SK-N-MC (cell line): ENCODE results near the gene MAP4K4.

Experiments
- DNase-seq: peaks from one replicate; pipeline ENCODE4 v3.0.0-alpha.2; 2011; ENCODE audit warnings: low read depth, low spot score
- H3K27ac ChIP-seq: fragments of 200-600 bp; sonication (generic); 2 replicates; pipeline ENCODE4 v1.5.1; 2016; ENCODE audit warnings: mixed run types
- H3K36me3 ChIP-seq: fragments of 200-600 bp; sonication (generic); 2 replicates; pipeline ENCODE4 v1.6.1; 2017; ENCODE audit warnings: antibody characterized with exemption, low read length, mixed read lengths; ENCODE audit not compliant: insufficient read depth
- H3K4me3 ChIP-seq: fragments of 200-600 bp; sonication (generic); 2 replicates; pipeline ENCODE4 v1.5.1; 2016
- H3K9ac ChIP-seq: fragments of 200-600 bp; sonication (generic); 2 replicates; pipeline ENCODE4 v1.8.0; 2017; ENCODE audit warnings: mixed run types, mixed read lengths; ENCODE audit not compliant: insufficient read length
- H3K9me3 ChIP-seq: fragments of 200-600 bp; sonication (generic); 2 replicates; pipeline ENCODE4 v1.6.1; 2017; ENCODE audit warnings: low read depth, mild to moderate bottlenecking, antibody characterized with exemption, low read length, moderate library complexity, mixed read lengths
- EZH2 ChIP-seq: fragments of 200-600 bp; sonication (generic); IDR thresholded peaks from one replicate; pipeline ENCODE4 v1.6.1; 2017; ENCODE audit warnings: antibody characterized with exemption
- FOXP2 ChIP-seq: optimal IDR thresholded peaks from 2 replicates; pipeline ENCODE3; 2011; ENCODE audit warnings: mild to moderate bottlenecking, moderate library complexity; ENCODE audit not compliant: insufficient read depth; ENCODE audit errors: extremely low read length, control extremely low read depth
- POLR2AphosphoS5 ChIP-seq: IDR thresholded peaks from 2 replicates; pipeline ENCODE4 v1.6.1; 2012; ENCODE audit warnings: mild to moderate bottlenecking, low read depth, low read length, borderline replicate concordance

The MAP4K4 gene

GRCh38 chr2:101724125-101724474 is 26.6 kb downstream of the MAP4K4 start:
- H3K9ac ChIP-seq: no peak overlapping the region
- H3K9me3 ChIP-seq: no peaks in the 10 kb centered on the region; the same call in 1 of the 2 replicates
- TF ChIP-seq FOXP2 (no peak), POLR2AphosphoS5 (no peak), EZH2 (no peak)
- H3K36me3 ChIP-seq: peaks cover 23% of the 10 kb centered on the region; the same call in 1 of the 2 replicates
- no peak overlapping the region for H3K4me3 ChIP-seq
- no peak for DNase-seq
- H3K27ac ChIP-seq: no peak overlapping the region

GRCh38 chr2:101725038-101725437 is 27.5 kb downstream of the MAP4K4 start:
- H3K4me3 ChIP-seq: no peak overlapping the region
- no peak for TF ChIP-seq FOXP2
- TF ChIP-seq POLR2AphosphoS5: no peak
- TF ChIP-seq EZH2: no peak
- H3K36me3 ChIP-seq: peaks cover 23% of the 10 kb centered on the region; the same call in 1 of the 2 replicates
- no peak overlapping the region for H3K9ac ChIP-seq
- H3K27ac ChIP-seq: no peak overlapping the region
- DNase-seq: no peak
- no peaks in the 10 kb centered on the region; the same call in 1 of the 2 replicates for H3K9me3 ChIP-seq

GRCh38 chr2:101725515-101726192 is 28.1 kb downstream of the MAP4K4 start:
- DNase-seq: no peak
- H3K36me3 ChIP-seq: peaks cover 23% of the 10 kb centered on the region; the same call in 1 of the 2 replicates
- H3K27ac ChIP-seq: no peak overlapping the region
- TF ChIP-seq POLR2AphosphoS5 (no peak), EZH2 (no peak), FOXP2 (no peak)
- H3K9me3 ChIP-seq: no peaks in the 10 kb centered on the region; the same call in 1 of the 2 replicates
- H3K4me3 ChIP-seq: no peak overlapping the region
- no peak overlapping the region for H3K9ac ChIP-seq

GRCh38 chr2:101728865-101729264 is 31.4 kb downstream of the MAP4K4 start:
- Histone ChIP-seq H3K9me3 (no peaks in the 10 kb centered on the region; the same call in 1 of the 2 replicates), H3K4me3 (no peak overlapping the region), H3K27ac (no peak overlapping the region), H3K36me3 (peaks cover 6% of the 10 kb centered on the region; the same call in 1 of the 2 replicates), H3K9ac (no peak overlapping the region)
- TF ChIP-seq EZH2: no peak
- no peak for TF ChIP-seq POLR2AphosphoS5
- TF ChIP-seq FOXP2: no peak
- DNase-seq: no peak

GRCh38 chr2:101729521-101730190 is 32.1 kb downstream of the MAP4K4 start:
- no peak for DNase-seq
- no peak overlapping the region for H3K27ac ChIP-seq

GRCh38 chr2:101731221-101732054 is 33.9 kb downstream of the MAP4K4 start:
- Histone ChIP-seq H3K9ac (no peak overlapping the region), H3K9me3 (no peaks in the 10 kb centered on the region), H3K4me3 (no peak overlapping the region), H3K36me3 (no peaks in the 10 kb centered on the region), H3K27ac (no peak overlapping the region)
- TF ChIP-seq FOXP2 (no peak), POLR2AphosphoS5 (no peak), EZH2 (no peak)
- DNase-seq: no peak

More at GRCh38 chr2:101729521-101730190, 32.1 kb downstream of the MAP4K4 start:
- no peaks in the 10 kb centered on the region for H3K36me3 ChIP-seq
- H3K9ac ChIP-seq: no peak overlapping the region
- TF ChIP-seq POLR2AphosphoS5: no peak
- H3K9me3 ChIP-seq: no peaks in the 10 kb centered on the region
- H3K4me3 ChIP-seq: no peak overlapping the region

- no peaks in the 10 kb centered on the region for H3K9me3 ChIP-seq
- H3K36me3 ChIP-seq: no peaks in the 10 kb centered on the region
- no peak overlapping the region for H3K9ac ChIP-seq
- DNase-seq: no peak
- no peak overlapping the region for H3K4me3 ChIP-seq
- no peak overlapping the region for H3K27ac ChIP-seq
- no peak for TF ChIP-seq POLR2AphosphoS5
- no peak for TF ChIP-seq FOXP2
- no peak for TF ChIP-seq EZH2
Observed at GRCh38 chr2:101732199-101732598, 34.7 kb downstream of the MAP4K4 start.

- no peak overlapping the region for H3K9ac ChIP-seq
- no peaks in the 10 kb centered on the region for H3K9me3 ChIP-seq
- DNase-seq: no peak
- H3K36me3 ChIP-seq: no peaks in the 10 kb centered on the region
- TF ChIP-seq FOXP2: no peak
- TF ChIP-seq EZH2: no peak
- no peak for TF ChIP-seq POLR2AphosphoS5
- H3K4me3 ChIP-seq: no peak overlapping the region
- H3K27ac ChIP-seq: no peak overlapping the region
Observed at GRCh38 chr2:101732773-101733256, 35.3 kb downstream of the MAP4K4 start.
